ENCODE results near the gene ARMH1. TPM values are rescaled to one million over a fixed set of nuclear protein-coding genes. Genes with fewer than 3 reads are reported as not detected.

Gene ARMH1
- total and polyA plus RNA-seq, 2 donors from 2014 or later: 3.4 to 3.9 TPM

DNA sequence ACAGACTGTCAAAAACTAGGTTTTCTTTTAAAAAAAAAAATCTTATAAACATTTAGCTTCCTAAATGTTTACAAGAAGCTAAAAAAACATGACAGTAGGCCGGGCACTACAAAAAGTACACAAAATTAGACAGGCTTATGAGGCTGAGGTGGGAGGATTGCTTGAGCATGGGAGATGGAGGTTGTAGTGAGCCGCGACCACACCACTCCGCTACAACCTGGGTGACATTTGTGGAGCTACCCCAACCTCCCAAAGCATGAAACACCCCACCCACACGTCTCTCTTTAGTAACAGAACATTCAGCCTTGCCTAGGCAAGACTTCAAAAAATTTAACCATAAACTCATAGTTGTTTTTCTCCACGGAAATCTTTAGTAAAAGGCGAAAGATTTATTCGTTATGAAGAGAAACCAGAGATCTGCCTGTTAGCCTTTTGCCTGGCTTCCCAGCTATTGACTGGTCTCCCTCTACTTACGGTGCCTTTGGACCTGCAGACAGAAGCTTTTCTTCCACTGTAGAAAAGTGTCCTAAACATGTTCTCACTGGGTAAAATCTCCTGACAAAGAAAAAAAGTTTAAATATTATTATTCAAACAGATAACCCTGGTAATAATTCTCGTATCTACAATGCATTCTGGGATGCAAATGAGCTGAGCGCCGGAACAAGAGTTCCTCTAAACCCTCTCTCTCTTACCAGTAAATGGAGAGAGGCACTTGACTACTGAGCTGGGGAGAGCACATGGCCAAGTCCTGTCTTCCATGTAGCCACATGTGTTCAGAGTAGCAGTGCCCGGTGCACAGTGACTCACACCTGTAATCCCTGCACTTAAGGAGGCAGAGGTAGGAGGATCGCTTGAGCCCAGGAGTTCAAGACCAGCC lies 47.2 kb downstream of the ARMH1 start:
- no peaks in the 10 kb centered on the region for H3K27me3 ChIP-seq (ENCODE audit: control insufficient read depth, insufficient read depth, low read length)
- DNase-seq (peak in 3 of 5 donors; percentile 71 to 89 (median 85)), FAIRE-seq (no peak)
- no peak overlapping the region for H3K9ac ChIP-seq (ENCODE audit: low read length in 3 of 3)
- H3K9me3 ChIP-seq (ENCODE audit: control insufficient read depth in 2 of 3, insufficient read depth in 1 of 3, low read length in 3 of 3): no peaks in the 10 kb centered on the region
- H3K4me3 ChIP-seq (ENCODE audit: low read length in 3 of 3): no peak overlapping the region
- no peak for TF ChIP-seq CTCF (IDR thresholded peaks at IDR 0.05; ENCODE audit: borderline replicate concordance, extremely low read depth, insufficient read depth)
- H3K4me1 ChIP-seq (ENCODE audit: control insufficient read depth in 2 of 3, insufficient read depth in 2 of 3, low read depth in 1 of 3, low read length in 3 of 3): no peaks in the 10 kb centered on the region
- no peaks in the 10 kb centered on the region for H3K36me3 ChIP-seq (ENCODE audit: control insufficient read depth in 2 of 3, insufficient read depth in 3 of 3, low read length in 3 of 3)
- H3K27ac ChIP-seq (ENCODE audit: low read depth in 2 of 2, low read length in 2 of 2): no peak overlapping the region
- intact Hi-C loops (cut with DNase I): no loop called here

GRCh38 chr1:44723064-44723463 lies 48.5 kb downstream of the ARMH1 start:
- no peak for TF ChIP-seq CTCF (IDR thresholded peaks at IDR 0.05; ENCODE audit: borderline replicate concordance, extremely low read depth, insufficient read depth)
- no peak for FAIRE-seq

DNA sequence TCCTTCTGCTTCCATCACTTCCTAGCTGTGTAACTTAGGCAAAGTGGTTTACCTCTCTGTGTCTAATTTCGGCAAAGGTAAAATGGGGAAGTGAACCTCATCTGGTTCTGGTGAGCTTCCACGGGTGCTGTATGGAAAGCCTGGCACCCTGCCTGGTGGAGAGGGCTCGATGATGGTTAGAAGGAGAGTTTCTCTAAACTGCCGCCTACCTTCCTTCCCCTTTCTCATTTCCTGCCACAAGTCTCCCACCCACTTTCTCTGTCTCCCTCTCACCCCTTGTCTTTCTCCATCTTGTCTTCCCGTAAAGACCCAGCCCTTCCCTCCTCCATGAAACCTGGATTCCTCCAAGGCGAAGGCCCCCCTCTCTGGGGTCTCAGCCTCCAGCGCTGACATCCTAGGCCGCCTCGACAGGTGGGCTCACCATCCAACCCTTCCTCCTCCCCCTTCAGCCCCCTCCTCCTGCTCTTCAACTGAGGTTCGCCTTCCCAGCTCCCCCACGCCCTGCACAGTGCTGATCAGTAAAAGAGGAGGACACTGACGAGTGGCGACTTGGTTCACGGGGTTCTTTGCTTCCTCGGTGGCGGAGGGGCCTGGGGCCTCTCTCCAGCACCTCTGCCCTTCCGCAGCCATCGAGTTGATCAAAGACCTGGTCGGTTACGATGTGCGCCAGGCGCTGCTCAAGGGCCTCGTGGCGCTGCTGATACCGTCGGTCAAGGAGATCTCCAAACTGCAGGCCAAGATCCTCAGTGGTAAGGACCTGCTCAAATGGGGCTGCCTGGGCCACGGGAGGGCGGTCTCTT lies 49.2 kb downstream of the ARMH1 start:
- Histone ChIP-seq H3K27me3 (ENCODE audit: control insufficient read depth, insufficient read depth, low read length) (no peaks in the 10 kb centered on the region), H3K9me3 (ENCODE audit: control insufficient read depth in 2 of 3, insufficient read depth in 1 of 3, low read length in 3 of 3) (no peaks in the 10 kb centered on the region), H3K9ac (ENCODE audit: low read length in 3 of 3) (no peak overlapping the region), H3K36me3 (ENCODE audit: control insufficient read depth in 2 of 3, insufficient read depth in 3 of 3, low read length in 3 of 3) (no peaks in the 10 kb centered on the region), H3K4me1 (ENCODE audit: control insufficient read depth in 2 of 3, insufficient read depth in 2 of 3, low read depth in 1 of 3, low read length in 3 of 3) (no peaks in the 10 kb centered on the region), H3K4me3 (ENCODE audit: low read length in 3 of 3) (no peak overlapping the region), H3K27ac (ENCODE audit: low read depth in 2 of 2, low read length in 2 of 2) (no peak overlapping the region)
- intact Hi-C loops (cut with DNase I): no loop called here
- DNase-seq: no peak
- no peak for FAIRE-seq
- no peak for TF ChIP-seq CTCF (IDR thresholded peaks at IDR 0.05; ENCODE audit: borderline replicate concordance, extremely low read depth, insufficient read depth)

More at GRCh38 chr1:44723064-44723463, 48.5 kb downstream of the ARMH1 start:
- intact Hi-C loops (cut with DNase I): no loop called here
- Histone ChIP-seq H3K9me3 (ENCODE audit: control insufficient read depth in 2 of 3, insufficient read depth in 1 of 3, low read length in 3 of 3) (no peaks in the 10 kb centered on the region), H3K9ac (ENCODE audit: low read length in 3 of 3) (no peak overlapping the region), H3K27me3 (ENCODE audit: control insufficient read depth, insufficient read depth, low read length) (no peaks in the 10 kb centered on the region), H3K27ac (ENCODE audit: low read depth in 2 of 2, low read length in 2 of 2) (no peak overlapping the region), H3K4me3 (ENCODE audit: low read length in 3 of 3) (no peak overlapping the region), H3K4me1 (ENCODE audit: control insufficient read depth in 2 of 3, insufficient read depth in 2 of 3, low read depth in 1 of 3, low read length in 3 of 3) (no peaks in the 10 kb centered on the region), H3K36me3 (ENCODE audit: control insufficient read depth in 2 of 3, insufficient read depth in 3 of 3, low read length in 3 of 3) (no peaks in the 10 kb centered on the region)
- DNase-seq: no peak
